CD4-positive, alpha-beta T cell (primary cell): ENCODE measurements around the gene NUMA1. TPM values are rescaled to one million over a fixed set of nuclear protein-coding genes. Genes with fewer than 3 reads are reported as not detected.

Experiments used
- ATAC-seq: fragments of 200-7000 bp; cut with Tn5 transposase; one replicate; pipeline ENCODE4 v1.10.0; 2022; ENCODE audit warnings: mild to moderate bottlenecking; ENCODE audit not compliant: poor library complexity
- CTCF ChIA-PET: fragments of 350-600 bp; sonication (Branson Sonifier 250); formaldehyde crosslinking; loops from one replicate; lab custom pipeline; 2021; ENCODE audit warnings: antibody characterized with exemption, inconsistent platforms; lab: Charles Lee
- POLR2A ChIA-PET: fragments of 350-600 bp; sonication (Branson Sonifier 250); formaldehyde crosslinking; loops from one replicate; lab custom pipeline; 2021; ENCODE audit warnings: antibody characterized with exemption, inconsistent platforms; lab: Charles Lee
- DNase-seq, 14 experiments: peaks; one replicate each; pipeline ENCODE4 v3.0.0-alpha.2; 2013 to 2020; ENCODE audit warnings: mixed read lengths in 2 of 14
- H3K27ac ChIP-seq, 2 donors: one replicate each; pipeline versions ENCODE4 v1.5.1 to v1.7.0; 2013; ENCODE audit warnings: low read length in 2 of 2, low read depth in 1 of 2, mild to moderate bottlenecking in 1 of 2
- H3K27me3 ChIP-seq, 2 experiments: 1 replicate in 1 of 2; 2 replicates in 1 of 2; pipeline versions ENCODE4 v1.6.1 to v1.7.0; 2013; ENCODE audit warnings: low read length in 2 of 2, control low read depth in 1 of 2, mild to moderate bottlenecking in 1 of 2, moderate library complexity in 1 of 2; ENCODE audit not compliant: insufficient read depth in 2 of 2, control insufficient read depth in 1 of 2
- H3K36me3 ChIP-seq: one replicate; pipeline ENCODE4 v1.6.1; 2013; ENCODE audit warnings: low read length, control low read depth; ENCODE audit not compliant: insufficient read depth
- H3K4me1 ChIP-seq: one replicate; pipeline ENCODE4 v1.6.1; 2013; ENCODE audit warnings: low read length, control low read depth; ENCODE audit not compliant: insufficient read depth
- H3K4me3 ChIP-seq: one replicate; pipeline ENCODE4 v1.5.1; 2013; ENCODE audit warnings: mild to moderate bottlenecking, low read length, moderate library complexity
- H3K9me3 ChIP-seq, 2 experiments: 1 replicate in 1 of 2; 2 replicates in 1 of 2; pipeline versions ENCODE4 v1.6.1 to v1.7.0; 2013; ENCODE audit warnings: low read length in 2 of 2, mild to moderate bottlenecking in 2 of 2, control low read depth in 1 of 2, moderate library complexity in 1 of 2; ENCODE audit not compliant: control insufficient read depth in 1 of 2, insufficient read depth in 1 of 2
- H3K27ac Mint-ChIP-seq: one replicate; pipeline ENCODE4 v1.8.0; 2020; ENCODE audit warnings: mixed read lengths
- H3K27me3 Mint-ChIP-seq: one replicate; pipeline ENCODE4 v1.8.0; 2021; ENCODE audit warnings: mixed read lengths
- H3K36me3 Mint-ChIP-seq: one replicate; pipeline ENCODE4 v1.8.0; 2021; ENCODE audit warnings: low read depth, mixed read lengths
- H3K4me1 Mint-ChIP-seq: one replicate; pipeline ENCODE4 v1.8.0; 2021; ENCODE audit warnings: low read depth, mixed read lengths
- H3K4me3 Mint-ChIP-seq: one replicate; pipeline ENCODE4 v1.8.0; 2020; ENCODE audit warnings: mild to moderate bottlenecking, mixed read lengths
- H3K9me3 Mint-ChIP-seq: one replicate; pipeline ENCODE4 v1.8.0; 2020; ENCODE audit warnings: mixed read lengths
- CTCF ChIP-seq: fragments of 200-600 bp; IDR thresholded peaks from one replicate; pipeline ENCODE4 v1.8.0; 2022; ENCODE audit warnings: antibody characterized with exemption, mild to moderate bottlenecking
- intact Hi-C, 2 experiments: fragments of 100-400 bp; cut with DNase I in 1 of 2; cut with micrococcal nuclease in 1 of 2; formaldehyde crosslinking; loops; one replicate each; pipeline versions ENCODE4 v1.15.1 to v1.9.0; 2023 to 2025; cut with DNase I, micrococcal nuclease
- total RNA-seq, 174 experiments: library from RNA in 2 of 174; stranded (reverse) in 2 of 174; gene quantifications; one replicate each; pipeline ENCODE4 v1.2.3 and lab custom pipeline; 2021 to 2026

Gene NUMA1
- total RNA-seq, 2 experiments from 2014 or later, result 191 to 197 TPM

GRCh38 chr11:72013765-72014711 is 66.3 kb downstream of the NUMA1 start:
- no peak overlapping the region for H3K27ac Mint-ChIP-seq
- H3K4me3 Mint-ChIP-seq, result no peak overlapping the region
- DNase-seq (no peak), ATAC-seq (no peak)
- Histone ChIP-seq H3K36me3 (peaks cover 100% of the 10 kb centered on the region), H3K4me1 (peaks cover 7% of the 10 kb centered on the region), H3K27me3 (no peaks in the 10 kb centered on the region), H3K9me3 (no peaks in the 10 kb centered on the region), H3K27ac (no peak overlapping the region), H3K4me3 (no peak overlapping the region)
- intact Hi-C loops, result no loop called here
- H3K9me3 Mint-ChIP-seq, result no peaks in the 10 kb centered on the region
- no peaks in the 10 kb centered on the region for H3K27me3 Mint-ChIP-seq
- peaks cover 98% of the 10 kb centered on the region for H3K36me3 Mint-ChIP-seq
- CTCF ChIA-PET, result interaction anchor here (1.1 to 1.5 kb wide), 2 partner anchors 11 to 77 kb away, joined by 5 read pairs; no protein-coding TSS in a partner anchor
- POLR2A ChIA-PET, result interaction anchor here (1.5 to 1.8 kb wide), 2 partner anchors 26 kb away, joined by 5 to 9 read pairs; no protein-coding TSS in a partner anchor
- peaks cover 6% of the 10 kb centered on the region for H3K4me1 Mint-ChIP-seq
- TF ChIP-seq CTCF, result no peak

- no peaks in the 10 kb centered on the region for H3K27me3 Mint-ChIP-seq
- Histone ChIP-seq H3K27me3 (no peaks in the 10 kb centered on the region), H3K27ac (no peak overlapping the region), H3K4me1 (peaks cover 7% of the 10 kb centered on the region), H3K9me3 (no peaks in the 10 kb centered on the region), H3K36me3 (peaks cover 99% of the 10 kb centered on the region), H3K4me3 (no peak overlapping the region)
- POLR2A ChIA-PET, result interaction anchor here (1.5 kb wide), 1 partner anchor 27 kb away, joined by 5 read pairs; no protein-coding TSS in a partner anchor
- intact Hi-C loops, result no loop called here
- H3K9me3 Mint-ChIP-seq, result no peaks in the 10 kb centered on the region
- no peak overlapping the region for H3K4me3 Mint-ChIP-seq
- peaks cover 98% of the 10 kb centered on the region for H3K36me3 Mint-ChIP-seq
- CTCF ChIA-PET, result interaction anchor here (0.6 to 1.5 kb wide), 3 partner anchors 12 to 78 kb away, joined by 3 to 5 read pairs (median 5); no protein-coding TSS in a partner anchor
- no peak for TF ChIP-seq CTCF
- H3K27ac Mint-ChIP-seq, result no peak overlapping the region
- no peak for DNase-seq
- no peak for ATAC-seq
- peaks cover 6% of the 10 kb centered on the region for H3K4me1 Mint-ChIP-seq
These were observed 67.2 kb downstream of the NUMA1 start for GRCh38 chr11:72012897-72013721.

- DNase-seq, result no peak
- Mint-ChIP-seq H3K9me3 (no peaks in the 10 kb centered on the region), H3K27ac (peak overlapping the region; percentile 56), H3K4me1 (peaks cover 6% of the 10 kb centered on the region), H3K4me3 (no peak overlapping the region), H3K27me3 (no peaks in the 10 kb centered on the region), H3K36me3 (peaks cover 98% of the 10 kb centered on the region)
- Histone ChIP-seq H3K27me3 (no peaks in the 10 kb centered on the region), H3K4me1 (peaks cover 7% of the 10 kb centered on the region), H3K4me3 (no peak overlapping the region), H3K9me3 (no peaks in the 10 kb centered on the region), H3K36me3 (peaks cover 99% of the 10 kb centered on the region), H3K27ac (no peak overlapping the region)
- ChIA-PET POLR2A (no interaction called here), CTCF (interaction anchor here (0.6 kb wide), 1 partner anchor 13 kb away, joined by 3 read pairs; no protein-coding TSS in a partner anchor)
- ATAC-seq, result no peak
- TF ChIP-seq CTCF, result no peak
- intact Hi-C loops, result no loop called here
These were observed 68.2 kb downstream of the NUMA1 start for GRCh38 chr11:72012091-72012630.
